HG02981 (cell line): ENCODE data around the gene CUL7.
"Not testable (repeated sequence)": the region's sequence is repeated elsewhere in the genome, so short reads cannot be mapped to it uniquely, and the experiment has no call there.

Source experiments
- ATAC-seq: cut with Tn5 transposase; IDR thresholded peaks from one replicate; pipeline ENCODE4 v1.9.1; 2021; ENCODE audit warnings: mild to moderate bottlenecking, moderate library complexity; ENCODE audit not compliant: unreplicated experiment

Gene CUL7

GRCh38 chr6:43050981-43051380 is 2.7 kb downstream of the CUL7 start:
- no peak for ATAC-seq

- no peak for ATAC-seq
Measured at GRCh38 chr6:43047998-43048397, 5.7 kb downstream of the CUL7 start.

- ATAC-seq = no peak
Measured at GRCh38 chr6:43045371-43045930, 8.2 kb downstream of the CUL7 start.

- ATAC-seq = no peak
Measured at GRCh38 chr6:43043310-43043709, 10.3 kb downstream of the CUL7 start.

- not testable (repeated sequence) for ATAC-seq
Measured at GRCh38 chr6:43041475-43041874, 12.2 kb downstream of the CUL7 start.

- no peak for ATAC-seq
Measured at GRCh38 chr6:43040542-43041257, 13.0 kb downstream of the CUL7 start.

- no peak for ATAC-seq
Measured at GRCh38 chr6:43038727-43039126, 14.9 kb downstream of the CUL7 start.

GRCh38 chr6:43037706-43038105 is 15.9 kb downstream of the CUL7 start:
- no peak for ATAC-seq

GRCh38 chr6:43037197-43037596 is 16.5 kb downstream of the CUL7 start:
- no peak for ATAC-seq

- no peak for ATAC-seq
Measured at GRCh38 chr6:43036712-43037111, 16.9 kb downstream of the CUL7 start.

GRCh38 chr6:43035495-43036194 is 18.0 kb downstream of the CUL7 start:
- ATAC-seq = no peak

GRCh38 chr6:43034190-43034525 is 19.5 kb downstream of the CUL7 start:
- no peak for ATAC-seq

GRCh38 chr6:43033496-43034189 is 20.0 kb downstream of the CUL7 start:
- ATAC-seq = no peak

- ATAC-seq = no peak
Measured at GRCh38 chr6:43032326-43032725, 21.3 kb downstream of the CUL7 start.

GRCh38 chr6:43029120-43029519 is 24.5 kb downstream of the CUL7 start:
- ATAC-seq = no peak

GRCh38 chr6:43026365-43026764 is 27.3 kb downstream of the CUL7 start:
- no peak for ATAC-seq

- no peak for ATAC-seq
Measured at GRCh38 chr6:43024436-43024835, 29.2 kb downstream of the CUL7 start.

- peak; percentile 79 for ATAC-seq
Measured at GRCh38 chr6:43021270-43022047, 32.2 kb downstream of the CUL7 start, which contains the start of gene RRP36. Gene RRP36 (plus strand): TSS chr6:43021623. CDS start chr6:43021655, 32 bp downstream.

- ATAC-seq = no peak
Measured at GRCh38 chr6:43020847-43021246, 32.8 kb downstream of the CUL7 start.

- ATAC-seq = no peak
Measured at GRCh38 chr6:43020052-43020705, 33.5 kb downstream of the CUL7 start.
